AG08396 (cell line): ENCODE data around the gene RXRA.

Experiments
- DNase-seq: peaks from one replicate; pipeline ENCODE4 v3.0.0; 2012; ENCODE audit warnings: low spot score, mixed read lengths

Gene RXRA

DNA sequence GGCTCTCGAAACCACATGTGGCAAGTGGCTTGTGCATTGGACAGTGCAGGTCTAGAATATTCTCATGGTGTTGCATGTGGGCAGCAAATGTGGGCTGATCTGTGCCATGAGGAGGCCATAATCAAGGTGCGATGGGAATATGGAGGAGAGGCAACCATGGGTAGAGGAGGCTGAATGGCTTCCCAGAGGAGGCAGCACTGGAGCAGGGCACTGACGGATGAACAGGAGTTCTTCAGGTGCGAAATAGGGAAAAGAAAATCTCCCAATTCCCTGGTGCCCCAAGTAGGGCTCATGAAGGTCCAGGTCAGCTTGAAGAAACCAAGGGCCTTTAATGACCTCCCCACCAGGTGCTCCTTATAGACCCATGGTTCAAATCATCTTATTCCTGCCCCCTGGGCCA, 126.5 kb downstream of the RXRA start:
- no peak for DNase-seq

DNA sequence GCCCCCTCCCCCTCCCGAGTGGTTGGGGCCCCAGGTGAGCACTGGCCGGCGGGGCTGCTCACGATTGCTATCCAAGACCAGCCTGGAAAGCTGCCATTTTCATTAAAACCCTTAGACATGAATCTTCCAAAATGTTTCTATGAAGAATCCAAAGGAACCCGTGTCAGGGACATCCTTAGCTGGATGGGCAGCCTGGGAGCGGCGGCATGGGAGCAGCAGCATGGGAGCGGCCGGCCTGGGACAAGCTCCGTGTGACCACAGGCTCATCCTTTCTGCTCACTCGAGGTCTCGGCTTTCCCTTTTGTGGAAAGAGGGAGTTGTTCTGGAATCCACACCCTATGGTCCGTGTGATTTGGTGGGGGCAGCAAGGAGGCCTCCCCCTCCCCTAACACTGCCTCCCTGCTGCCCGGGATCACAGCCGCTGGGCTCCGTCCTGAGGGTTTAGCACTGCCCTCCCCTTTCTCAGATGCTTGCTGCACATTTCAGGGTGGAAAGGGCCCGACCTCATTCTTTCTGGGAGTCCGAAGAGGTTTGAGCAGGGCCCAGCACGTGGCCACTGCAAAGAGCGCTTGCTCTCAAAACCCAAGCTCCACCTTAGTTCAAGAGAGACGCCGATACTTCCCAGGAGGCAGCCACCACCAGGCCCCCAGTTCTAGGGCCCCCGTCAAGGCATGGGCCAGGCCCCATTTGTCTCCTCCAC, 127.7 kb downstream of the RXRA start:
- DNase-seq, result no peak

DNA sequence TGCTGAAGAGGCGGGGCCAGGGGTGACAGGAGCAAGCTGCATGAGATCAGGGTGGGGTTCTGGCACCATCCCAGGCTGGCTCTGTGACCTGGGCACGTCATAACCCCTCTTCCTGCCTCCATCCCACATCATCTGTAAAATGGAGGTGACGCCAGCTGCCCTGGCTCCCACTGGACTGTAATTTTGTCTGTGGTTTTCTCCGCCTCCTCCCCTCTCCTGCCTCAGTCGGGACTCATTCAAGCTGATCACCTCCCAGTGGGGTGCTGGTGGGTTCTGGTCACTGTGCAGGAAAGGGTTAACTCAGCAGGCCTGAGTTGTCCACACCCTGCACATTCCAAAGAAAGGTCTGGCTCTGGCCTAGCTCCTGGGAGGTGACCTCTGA, 128.2 kb downstream of the RXRA start:
- DNase-seq, result no peak

DNA sequence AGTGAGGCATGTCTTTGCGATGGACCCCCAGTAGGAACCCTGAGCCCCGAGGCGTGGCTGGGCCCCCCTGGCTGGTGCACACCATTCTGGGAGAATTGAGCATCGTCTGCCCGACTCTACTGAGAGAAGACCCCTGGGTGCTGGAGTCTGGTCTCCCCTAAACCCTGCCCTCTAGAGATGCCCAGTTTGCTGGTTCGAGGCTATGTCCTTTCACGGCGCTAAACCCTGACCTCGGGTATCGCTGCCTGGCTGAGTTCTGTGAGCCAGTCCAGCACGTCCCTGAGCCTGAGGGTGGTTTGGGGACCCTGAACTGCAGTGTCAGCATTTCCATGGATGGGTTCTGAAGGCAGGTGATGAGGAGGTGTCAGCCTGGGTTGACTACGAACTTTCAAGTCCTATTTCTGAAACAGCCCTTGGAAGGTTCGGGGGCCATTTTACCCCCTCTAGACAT, 128.8 kb downstream of the RXRA start:
- DNase-seq, result no peak

DNA sequence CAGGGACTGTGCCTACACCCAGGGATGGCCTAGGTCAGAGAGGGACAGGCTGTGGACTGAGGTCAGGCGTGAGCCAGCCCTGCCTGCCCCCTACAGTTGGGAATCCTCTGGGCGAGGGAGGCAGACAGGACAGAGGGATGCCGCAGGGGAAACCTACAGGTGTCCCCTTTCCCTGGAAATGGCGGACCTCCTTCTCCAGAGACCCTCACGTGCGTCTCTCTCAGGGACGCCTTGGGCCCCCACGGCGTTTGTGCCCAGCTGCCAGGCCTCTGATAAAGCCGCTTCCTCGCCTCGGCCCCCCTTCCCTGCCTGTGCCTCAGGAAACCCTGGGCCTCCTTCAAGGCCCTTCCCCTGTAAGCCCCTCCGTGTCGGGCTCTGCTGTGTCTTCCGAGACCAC, 129.3 kb downstream of the RXRA start:
- no peak for DNase-seq

DNA sequence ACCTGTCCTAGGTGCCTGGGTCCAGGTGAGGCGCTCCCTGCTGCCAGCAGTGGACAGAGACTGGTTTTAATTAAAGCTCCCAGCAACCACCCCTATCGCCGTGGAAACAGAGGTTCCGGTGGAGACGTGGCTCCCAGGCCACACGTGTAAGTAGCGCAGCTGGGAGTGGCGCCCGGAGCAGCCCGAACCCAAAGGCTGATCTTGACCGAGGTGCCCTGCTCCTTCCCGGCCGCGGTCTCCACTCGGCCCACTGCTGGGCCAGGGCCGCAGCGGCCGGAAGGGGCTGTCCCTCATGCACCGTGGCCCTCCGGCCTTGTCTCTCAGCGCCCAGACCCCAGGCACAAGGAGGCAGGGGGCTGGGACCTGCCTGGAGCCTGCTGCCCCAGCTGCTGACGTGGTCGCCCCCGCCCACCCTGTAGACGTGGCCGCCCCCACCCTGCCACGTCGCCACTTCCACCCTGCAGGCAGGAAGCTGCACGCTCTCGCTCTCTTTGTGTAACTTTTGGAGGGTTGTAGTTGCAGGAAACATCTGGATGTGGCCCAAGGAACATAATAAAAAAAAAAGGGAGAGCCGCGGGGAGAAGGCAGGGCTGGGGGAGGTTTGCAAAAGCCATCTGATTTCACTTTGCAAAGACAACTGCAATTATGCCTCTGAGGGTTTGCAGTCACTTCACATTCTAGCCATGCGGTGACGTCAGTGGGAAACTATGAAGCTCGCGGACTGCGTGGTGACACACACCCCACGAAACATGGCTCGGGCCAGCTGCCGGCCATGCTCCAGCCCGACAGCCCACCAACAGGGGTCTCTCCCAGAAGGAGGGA, 129.9 kb downstream of the RXRA start:
- peak; percentile 94 for DNase-seq

DNA sequence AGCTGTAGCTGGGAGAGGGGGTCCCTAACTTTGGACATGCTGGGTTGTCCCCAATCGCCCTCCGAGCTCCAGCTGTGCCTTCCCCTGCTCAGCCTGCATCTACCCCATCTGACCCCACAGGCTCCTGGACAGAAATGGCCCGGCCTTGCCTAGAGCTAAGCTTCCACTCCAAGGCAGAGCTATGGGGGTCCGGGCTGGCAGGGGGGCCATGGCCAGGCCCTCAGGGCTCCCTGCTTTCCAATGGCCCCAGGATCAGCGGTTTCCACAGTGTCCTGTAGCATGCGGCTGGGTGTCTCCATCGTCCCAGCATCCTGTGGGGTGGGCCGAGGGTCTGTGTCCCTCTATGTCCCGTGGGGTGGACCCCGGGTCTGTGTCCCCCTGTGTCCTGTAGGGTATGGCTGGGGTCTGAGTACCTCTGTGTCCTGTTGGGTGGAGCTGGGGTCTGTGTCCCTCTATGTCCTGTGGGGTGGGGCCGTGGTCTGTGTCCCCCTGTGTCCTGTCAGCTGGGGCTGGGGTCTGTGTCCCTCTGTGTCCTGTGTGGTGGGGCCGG, 130.6 kb downstream of the RXRA start:
- no peak for DNase-seq

DNA sequence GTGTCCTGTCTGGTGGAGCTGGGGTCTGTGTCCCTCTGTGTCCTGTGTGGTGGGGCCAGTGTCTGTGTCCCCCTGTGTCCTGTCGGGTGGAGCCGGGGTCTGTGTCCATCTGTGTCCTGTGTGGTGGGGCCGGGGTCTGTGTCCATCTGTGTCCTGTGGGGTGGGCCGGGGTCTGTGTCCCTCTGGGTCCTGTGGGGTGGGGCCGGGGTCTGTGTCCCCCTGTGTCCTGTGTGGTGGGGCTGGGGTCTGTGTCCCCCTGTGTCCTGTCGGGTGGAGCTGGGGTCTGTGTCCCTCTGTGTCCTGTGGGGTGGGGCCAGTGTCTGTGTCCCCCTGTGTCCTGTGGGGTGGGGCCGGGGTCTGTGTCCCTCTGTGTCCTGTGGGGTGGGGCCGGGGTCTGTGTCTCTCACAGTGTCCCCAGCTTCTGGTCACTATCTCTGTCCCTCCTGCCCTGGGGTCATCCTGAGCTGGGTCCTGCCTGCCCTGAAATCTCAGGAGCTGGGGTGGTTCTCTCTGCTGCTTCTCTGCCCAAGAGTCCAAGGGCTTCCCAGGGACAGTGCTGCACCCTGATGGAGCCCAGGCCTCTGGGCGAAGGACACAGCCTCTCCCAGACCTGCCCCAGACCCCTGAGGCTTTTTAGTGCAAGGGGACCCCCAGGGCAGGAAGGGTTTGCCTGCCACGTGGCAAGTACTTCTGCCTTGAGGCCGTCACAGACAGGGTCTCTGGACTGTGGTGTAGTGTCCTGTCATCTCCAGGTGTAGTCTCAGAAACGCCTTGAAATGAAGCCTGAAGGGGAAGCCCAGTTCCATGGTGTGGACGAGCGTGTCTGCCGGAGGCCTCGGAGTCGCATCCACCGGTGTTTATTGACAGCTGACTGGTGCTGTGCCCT, 131.3 kb downstream of the RXRA start:
- no peak for DNase-seq

DNA sequence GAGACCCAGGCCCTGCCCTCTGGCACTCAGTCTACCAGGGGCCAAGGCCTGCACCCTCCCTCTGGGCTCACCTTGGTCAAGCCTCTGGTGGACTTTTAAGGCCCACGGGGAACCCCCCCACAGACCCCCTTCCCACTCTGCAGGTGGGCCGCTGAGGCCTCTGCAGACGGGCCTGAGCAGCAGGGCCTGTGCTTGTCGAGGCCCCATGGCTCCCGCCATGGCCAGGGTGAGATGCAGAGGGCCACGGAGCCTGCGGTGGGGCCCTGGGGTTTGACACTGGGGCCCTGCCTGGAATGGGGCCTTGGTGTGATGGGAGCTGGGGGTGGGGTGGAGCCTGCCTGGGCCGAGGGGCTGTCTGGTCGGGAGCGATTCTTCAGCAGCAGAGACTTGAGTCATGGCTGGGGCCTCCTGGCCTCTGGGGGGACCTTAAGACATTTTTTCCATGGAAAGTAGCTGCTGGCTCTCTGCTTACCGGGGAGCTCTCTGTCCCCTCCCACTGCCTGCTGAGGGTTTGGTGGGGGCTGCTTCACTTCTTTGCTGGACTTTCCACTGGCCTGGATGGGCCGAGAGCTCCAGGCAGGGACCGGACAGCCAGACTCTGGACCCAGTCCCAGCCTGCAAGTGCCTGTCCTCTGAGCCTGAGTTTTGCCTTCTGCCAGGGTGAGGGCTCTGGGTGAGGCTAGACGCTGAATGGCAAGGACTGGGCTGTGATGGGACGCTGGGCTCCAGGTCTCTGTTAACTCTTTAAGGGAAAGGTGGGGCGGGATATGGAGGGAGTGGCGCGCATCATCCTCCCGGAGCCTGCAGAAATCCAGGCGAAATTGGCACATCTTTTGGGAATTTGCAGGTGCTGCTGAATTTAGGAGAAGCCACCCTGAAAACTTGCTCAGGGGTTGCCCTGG, 132.2 kb downstream of the RXRA start:
- DNase-seq, result no peak

DNA sequence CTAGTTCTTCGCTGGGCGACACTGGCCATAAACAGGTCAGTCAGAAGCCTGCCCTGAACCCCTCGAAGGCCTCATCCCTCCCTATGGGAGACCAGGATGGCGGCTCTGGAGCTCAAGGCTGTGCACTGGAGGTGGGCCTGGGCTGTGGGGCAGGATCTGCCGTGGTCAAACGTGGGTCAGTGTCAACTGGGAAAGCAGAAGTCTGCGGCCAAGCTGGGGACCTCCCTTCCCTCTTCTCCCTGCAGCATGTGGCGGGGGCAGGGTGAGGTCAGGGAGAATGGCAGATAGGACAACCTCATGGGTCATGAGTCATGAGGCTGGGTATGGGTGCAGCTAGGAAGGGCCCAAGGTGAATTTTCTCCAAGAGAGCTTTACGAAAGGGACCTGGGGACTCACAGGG, 132.9 kb downstream of the RXRA start:
- DNase-seq, result no peak

DNA sequence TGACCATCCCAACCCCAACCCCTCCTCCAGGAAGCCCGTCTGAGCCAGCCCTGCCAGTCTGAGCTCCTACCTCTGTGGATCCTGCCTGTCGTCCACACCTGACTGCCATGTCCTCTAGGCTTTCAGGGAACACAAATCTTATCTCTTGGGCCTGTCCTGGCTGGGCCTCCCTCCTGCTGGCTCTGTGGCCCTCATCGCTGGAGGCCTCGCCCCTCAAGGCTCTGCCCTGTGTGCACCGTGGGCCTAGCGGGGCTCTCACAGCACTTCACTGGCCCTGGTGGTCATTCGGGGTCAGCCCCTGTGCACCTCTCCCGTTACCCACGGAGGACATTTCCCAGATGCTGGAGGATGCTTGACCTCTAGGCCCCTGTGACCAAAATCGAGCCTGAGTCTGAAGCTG, 133.3 kb downstream of the RXRA start:
- DNase-seq, result no peak

DNA sequence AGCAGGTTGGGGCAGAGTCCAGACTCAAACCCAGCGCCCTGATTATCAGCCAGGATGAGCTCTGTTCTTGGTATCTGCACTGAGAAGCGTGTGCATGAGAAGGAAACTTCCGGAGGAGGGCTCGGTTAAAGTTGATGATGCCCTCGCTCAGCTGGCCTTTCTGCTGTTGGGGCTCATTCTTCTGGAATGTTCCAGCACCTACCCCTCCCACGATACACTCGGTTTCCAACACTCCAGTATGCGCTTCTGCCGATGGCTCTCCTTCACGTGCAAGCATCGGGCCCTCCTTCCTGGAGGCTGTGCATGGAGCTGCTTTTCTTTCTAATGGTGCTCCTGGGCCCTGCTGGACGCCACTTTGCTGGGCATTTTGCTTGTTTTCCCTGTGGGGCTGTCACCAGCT, 134.0 kb downstream of the RXRA start:
- no peak for DNase-seq

DNA sequence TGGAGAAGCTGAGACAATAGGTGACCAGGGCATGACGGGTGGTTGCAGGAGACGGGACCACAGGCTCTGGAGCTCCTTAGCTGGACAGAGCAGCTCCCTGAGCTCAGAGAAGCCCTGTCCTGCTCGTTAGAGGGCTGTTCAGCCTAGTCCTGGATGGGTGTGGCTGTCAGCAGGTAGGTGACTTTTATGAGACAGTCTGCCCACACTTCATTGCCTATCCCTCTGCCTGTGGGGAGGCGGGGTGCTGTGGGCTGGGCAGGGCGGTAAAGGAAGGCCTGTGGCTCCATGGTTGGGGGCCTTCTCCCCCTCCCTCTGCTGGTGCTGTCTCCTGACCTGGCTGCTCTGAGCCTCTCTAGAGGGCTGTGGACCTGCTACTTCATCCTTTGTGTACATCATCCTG, 134.6 kb downstream of the RXRA start:
- DNase-seq, result no peak

DNA sequence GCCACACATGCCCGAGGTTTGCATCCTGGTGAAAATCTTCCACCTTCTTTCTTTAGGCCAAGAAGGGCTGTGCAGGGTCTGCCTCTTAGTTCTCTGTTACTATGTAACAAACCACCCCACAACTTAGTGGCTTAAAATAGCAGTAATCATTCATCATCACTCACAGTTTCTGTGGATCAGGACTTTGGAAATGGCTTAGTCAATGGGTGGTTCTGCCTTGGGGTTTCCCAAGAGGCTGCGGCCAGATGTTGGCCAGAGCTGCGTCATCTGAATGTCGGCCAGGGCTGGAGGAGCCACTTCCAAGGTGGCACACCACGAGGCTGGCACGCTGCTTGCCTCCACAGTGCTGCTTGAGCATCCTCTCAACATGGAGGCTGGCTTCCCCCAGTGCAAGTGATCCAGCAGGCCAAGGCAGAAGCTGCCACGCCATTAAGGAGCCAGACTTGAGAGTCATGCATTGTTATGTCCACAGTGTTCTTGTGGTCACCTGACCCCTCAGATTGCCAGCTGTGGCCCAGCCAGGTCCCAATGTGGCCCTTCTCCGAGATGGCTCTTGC, 135.2 kb downstream of the RXRA start:
- DNase-seq, result no peak

DNA sequence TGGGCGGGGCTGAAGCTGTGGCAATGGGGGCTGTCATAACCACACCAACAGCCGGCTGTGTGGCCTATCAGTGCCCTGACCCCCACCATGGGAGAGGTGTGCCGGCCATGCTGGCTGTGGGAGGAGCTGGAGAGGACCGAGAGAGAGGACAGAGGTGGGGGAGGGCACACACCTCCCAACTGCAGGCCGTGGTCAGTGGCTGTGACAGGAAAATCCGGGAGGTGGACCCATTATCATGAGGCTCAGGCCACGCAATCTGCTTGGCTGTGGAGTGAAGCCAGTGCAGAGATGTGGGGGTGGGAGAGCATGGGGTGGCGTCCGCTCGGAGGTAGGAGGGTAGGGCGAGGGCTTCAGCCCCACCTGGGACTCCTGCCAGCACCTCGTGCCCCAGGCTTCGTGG, 136.1 kb downstream of the RXRA start:
- DNase-seq, result no peak

DNA sequence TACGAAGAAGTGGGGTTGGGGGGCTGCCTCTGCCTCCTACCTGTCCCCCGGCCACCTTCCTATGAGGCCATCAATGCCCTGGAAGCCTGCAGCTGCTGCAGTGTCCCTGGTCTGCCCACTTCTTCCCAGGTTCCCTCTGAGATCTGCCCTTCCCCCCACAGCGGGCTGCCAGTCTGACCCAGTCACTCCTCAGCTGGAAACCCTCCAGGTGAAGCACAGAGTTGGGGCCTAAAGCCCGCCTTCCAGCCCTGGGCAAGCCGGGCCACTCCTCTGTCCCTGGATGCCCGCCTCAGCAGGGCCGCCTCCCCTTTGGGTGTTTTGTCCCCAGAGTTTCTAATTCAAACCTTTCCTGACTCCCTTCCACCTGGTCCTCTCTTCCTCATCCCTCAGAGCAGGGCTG, 137.0 kb downstream of the RXRA start:
- no peak for DNase-seq

DNA sequence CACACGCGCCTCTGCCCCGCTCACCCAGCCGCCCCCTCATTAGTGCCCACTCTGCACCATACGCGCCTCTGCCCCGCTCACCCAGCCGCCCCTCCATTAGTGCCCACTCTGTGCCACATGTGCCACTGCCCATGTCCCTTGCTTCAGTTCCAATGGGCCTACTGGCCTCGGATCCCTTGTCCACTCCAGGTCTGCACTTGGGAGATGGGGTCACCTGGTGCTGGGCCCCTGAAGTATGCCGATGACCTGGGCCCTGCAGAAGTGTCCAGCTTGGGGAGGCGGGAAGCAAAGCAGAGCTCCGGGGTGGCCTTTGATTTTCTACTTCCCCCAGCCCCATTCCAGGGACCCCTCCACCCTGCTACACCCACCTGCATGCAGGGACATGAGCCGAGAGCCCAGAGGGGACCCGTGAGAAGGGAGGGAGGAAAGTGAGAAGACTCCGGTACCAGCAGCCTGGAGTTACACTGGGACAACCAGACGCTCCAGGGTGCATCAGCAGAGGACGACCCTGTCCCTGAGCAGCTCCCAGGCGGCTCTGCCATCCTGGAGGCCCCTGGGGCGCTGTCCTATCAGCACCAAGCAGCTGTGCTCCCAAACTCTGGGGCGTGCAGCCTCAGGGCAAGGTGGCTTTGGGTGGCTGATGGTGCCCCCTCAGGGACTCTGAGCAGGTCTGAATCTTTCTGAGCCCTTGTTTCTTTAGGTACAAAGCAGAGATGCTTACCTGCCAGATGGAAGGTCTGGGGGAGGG, 140.8 kb downstream of the RXRA start:
- DNase-seq, result no peak

DNA sequence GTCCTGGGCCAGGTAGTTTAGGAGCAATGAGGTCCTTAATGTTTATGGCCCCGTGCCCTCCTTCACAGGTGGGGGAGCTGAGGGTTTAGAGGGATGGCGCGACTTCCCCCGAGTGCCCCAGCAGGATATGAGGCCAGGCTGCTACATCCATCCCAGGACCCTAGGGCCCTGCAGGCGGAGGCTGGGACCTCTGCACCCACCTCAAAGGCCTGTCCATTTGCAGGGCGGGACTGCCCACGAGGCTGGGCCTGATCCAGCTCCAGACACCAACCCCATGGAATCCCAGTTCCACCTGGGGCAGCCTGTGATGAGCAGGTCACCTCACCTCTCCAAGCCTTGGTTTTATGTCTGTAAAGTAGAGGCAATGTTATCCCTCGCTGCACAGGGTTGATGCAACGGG, 142.1 kb downstream of the RXRA start:
- no peak for DNase-seq

DNA sequence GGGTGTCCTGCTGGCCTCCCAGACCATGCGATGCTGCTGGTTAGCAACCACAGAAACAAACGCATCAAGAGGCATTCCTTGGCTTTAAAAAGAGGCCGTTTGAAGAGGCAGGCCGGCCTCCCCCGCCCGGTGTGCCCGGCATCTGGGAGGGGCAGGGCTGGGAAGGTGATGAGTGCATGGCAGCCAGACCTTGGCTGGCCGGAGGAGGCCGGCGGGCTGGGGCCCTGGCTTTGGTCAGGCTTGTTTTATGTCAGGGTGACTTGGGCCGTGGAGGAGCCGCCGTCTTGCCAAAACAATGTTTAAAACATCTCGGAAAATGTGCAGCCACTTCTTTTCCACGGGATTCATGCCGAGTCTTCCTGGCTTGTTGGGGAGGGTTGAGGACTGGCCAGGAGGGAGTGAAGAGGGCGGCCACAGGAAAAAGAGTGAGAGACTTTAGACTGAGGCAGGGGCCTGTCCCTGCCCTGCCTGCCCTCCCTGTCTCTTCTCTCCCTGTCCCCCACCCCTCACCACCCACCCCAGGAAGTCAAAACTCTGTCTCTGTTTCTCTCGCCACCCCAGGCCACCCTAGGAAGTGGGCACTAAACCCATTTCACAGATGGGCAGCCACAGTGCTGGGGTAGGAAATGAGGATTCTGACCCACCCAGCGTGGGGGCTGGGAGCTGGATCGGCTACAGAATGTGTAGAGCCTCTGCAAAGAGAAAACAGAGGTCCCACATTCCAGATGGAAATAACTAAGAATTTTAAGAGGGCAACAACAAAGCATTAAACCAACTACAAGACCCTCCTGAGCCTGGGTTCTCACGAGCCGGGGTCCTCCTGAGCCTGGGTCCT, 143.0 kb downstream of the RXRA start:
- peak; percentile 73 for DNase-seq
